Measurements from ENCODE around the gene OR5B3.

OR5B3 gene

DNA sequence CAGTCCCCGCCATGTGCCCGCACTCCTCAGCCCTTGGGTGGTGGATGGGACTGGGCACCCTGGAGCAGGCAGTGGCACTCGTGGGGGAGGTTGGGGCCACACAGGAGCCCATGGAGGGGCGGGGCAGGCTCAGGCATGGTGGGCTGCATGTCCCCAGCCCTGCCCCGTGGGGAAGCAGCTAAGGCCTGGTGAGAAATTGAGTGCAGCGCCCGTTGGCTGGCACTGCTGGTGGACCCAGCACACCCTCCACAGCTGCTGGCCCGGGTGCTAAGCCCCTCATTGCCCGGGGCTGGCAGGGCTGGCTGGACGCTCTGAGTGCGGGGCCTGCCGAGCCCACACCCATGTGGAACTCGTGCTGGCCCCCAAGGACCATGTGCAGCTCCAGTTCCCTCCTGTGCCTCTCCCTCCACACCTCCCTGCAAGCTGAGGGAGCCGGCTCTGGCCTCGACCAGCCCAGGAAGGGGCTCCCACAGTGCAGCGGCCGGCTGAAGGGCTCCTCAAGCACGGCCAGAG is 16.1 kb downstream of the OR5B3 start:
- DNase-seq = no peak
- TF ChIP-seq GATA1 (IDR thresholded peaks at IDR 0.05; ENCODE audit: low read depth, low read length) (no peak), POLR2A (IDR thresholded peaks at IDR 0.05; ENCODE audit: low read length) (no peak)

DNA sequence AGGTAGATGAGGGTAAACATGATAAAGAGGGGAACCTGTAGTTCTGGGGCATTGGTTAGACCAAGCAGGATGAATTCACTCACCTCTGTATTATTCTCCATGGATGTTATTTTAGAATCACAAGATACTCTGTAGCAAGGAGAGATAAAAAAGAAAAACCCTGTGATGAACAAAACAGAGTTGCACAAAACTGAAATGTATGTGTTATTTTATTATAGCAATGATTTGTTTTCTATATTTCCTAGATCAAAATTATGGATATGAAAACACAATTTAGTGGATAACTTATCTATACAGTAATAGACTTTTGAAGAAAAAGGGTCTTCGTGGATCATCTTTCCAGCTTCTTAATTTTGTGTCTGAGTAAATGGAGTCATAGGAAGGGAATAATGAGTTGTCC is 47.7 kb downstream of the OR5B3 start, which contains the start of gene OR5B17:
OR5B17 (minus strand) TSS at position 101 of the 400 bp plus-strand sequence; CDS start at position 101, 0 bp downstream.
- DNase-seq = no peak
- TF ChIP-seq POLR2A (IDR thresholded peaks at IDR 0.05; ENCODE audit: low read length) (no peak), GATA1 (IDR thresholded peaks at IDR 0.05; ENCODE audit: low read depth, low read length) (no peak)

DNA sequence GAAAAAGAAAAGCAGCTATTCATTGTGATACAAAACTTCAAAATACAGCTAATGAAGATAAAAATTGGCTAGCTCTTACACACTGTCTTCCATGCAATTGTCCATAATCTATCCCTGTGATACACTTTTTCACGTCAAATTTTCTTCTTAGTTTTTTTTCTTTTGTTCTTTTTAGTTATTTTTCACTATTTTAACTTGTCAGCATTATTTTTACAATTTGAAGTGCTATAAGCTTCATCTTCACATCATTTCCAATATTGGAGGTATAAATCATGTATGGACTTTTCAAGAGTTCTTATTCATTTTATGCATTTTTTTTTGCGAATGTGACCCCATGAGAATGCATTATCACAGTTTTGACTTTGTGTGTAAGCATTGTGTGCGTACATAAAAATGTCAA is 51.9 kb downstream of the OR5B3 start:
- DNase-seq = no peak
- TF ChIP-seq POLR2A (IDR thresholded peaks at IDR 0.05; ENCODE audit: low read length) (no peak), GATA1 (IDR thresholded peaks at IDR 0.05; ENCODE audit: low read depth, low read length) (no peak)

Data from erythroblast (primary cell).